GM19099 (cell line): ENCODE data around the gene CCDC92B.

Source experiments
- POLR2A ChIP-seq: IDR thresholded peaks from 3 replicates; pipeline ENCODE4 v1.6.1; 2011; ENCODE audit warnings: low read depth; ENCODE audit not compliant: insufficient read length; ENCODE audit errors: extremely low read depth

The CCDC92B gene

GRCh38 chr17:2691069-2691871, 58.2 kb downstream of the CCDC92B start:
- TF ChIP-seq POLR2A: no peak

GRCh38 chr17:2690165-2691068, 59.0 kb downstream of the CCDC92B start:
- TF ChIP-seq POLR2A: no peak

GRCh38 chr17:2689411-2690164, 59.9 kb downstream of the CCDC92B start:
- no peak for TF ChIP-seq POLR2A

GRCh38 chr17:2688351-2689342, 60.8 kb downstream of the CCDC92B start:
- no peak for TF ChIP-seq POLR2A

- no peak for TF ChIP-seq POLR2A
Observed at GRCh38 chr17:2687074-2687418, 62.4 kb downstream of the CCDC92B start.

- TF ChIP-seq POLR2A: no peak
Observed at GRCh38 chr17:2685696-2686095, 63.8 kb downstream of the CCDC92B start.

GRCh38 chr17:2684549-2684948, 64.9 kb downstream of the CCDC92B start:
- TF ChIP-seq POLR2A: peak; percentile 5

GRCh38 chr17:2683912-2684311, 65.5 kb downstream of the CCDC92B start:
- peak; percentile 1 for TF ChIP-seq POLR2A

- TF ChIP-seq POLR2A: no peak
Observed at GRCh38 chr17:2682176-2682938, 67.1 kb downstream of the CCDC92B start.

- TF ChIP-seq POLR2A: no peak
Observed at GRCh38 chr17:2681650-2682049, 67.8 kb downstream of the CCDC92B start.

- no peak for TF ChIP-seq POLR2A
Observed at GRCh38 chr17:2680961-2681360, 68.5 kb downstream of the CCDC92B start.
